ENCODE data around the gene RDX.
"Not testable (repeated sequence)": the region's sequence is repeated elsewhere in the genome, so short reads cannot be mapped to it uniquely, and the experiment has no call there.

RDX gene

GRCh38 chr11:110217936-110218335 is 78.5 kb downstream of the RDX start:
- FAIRE-seq (no peak), DNase-seq (ENCODE audit: insufficient read length) (no peak)
- TF ChIP-seq POLR2AphosphoS5 (IDR thresholded peaks at IDR 0.05; ENCODE audit: low read depth, low read length) (no peak), POLR2A (IDR thresholded peaks at IDR 0.05; ENCODE audit: low read depth, low read length) (no peak), TAF1 (IDR thresholded peaks at IDR 0.05; ENCODE audit: borderline replicate concordance, low read depth, low read length) (no peak)

GRCh38 chr11:110217223-110217877 is 79.1 kb downstream of the RDX start:
- no peak for FAIRE-seq
- TF ChIP-seq TAF1 (IDR thresholded peaks at IDR 0.05; ENCODE audit: borderline replicate concordance, low read depth, low read length): no peak
- no peak for TF ChIP-seq POLR2AphosphoS5 (IDR thresholded peaks at IDR 0.05; ENCODE audit: low read depth, low read length)
- TF ChIP-seq POLR2A (IDR thresholded peaks at IDR 0.05; ENCODE audit: low read depth, low read length): no peak
- DNase-seq (ENCODE audit: insufficient read length): no peak

DNA sequence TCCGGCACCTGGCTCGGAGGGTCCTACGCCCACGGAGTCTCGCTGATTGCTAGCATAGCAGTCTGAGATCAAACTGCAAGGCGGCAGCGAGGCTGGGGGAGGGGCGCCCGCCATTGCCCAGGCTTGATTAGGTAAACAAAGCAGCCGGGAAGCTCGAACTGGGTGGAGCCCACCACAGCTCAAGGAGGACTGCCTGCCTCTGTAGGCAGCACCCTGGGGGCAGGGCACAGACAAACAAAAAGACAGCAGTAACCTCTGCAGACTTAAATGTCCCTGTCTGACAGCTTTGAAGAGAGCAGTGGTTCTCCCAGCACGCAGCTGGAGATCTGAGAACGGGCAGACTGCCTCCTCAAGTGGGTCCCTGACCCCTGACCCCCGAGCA is 87.1 kb downstream of the RDX start:
- FAIRE-seq: not testable (repeated sequence)

DNA sequence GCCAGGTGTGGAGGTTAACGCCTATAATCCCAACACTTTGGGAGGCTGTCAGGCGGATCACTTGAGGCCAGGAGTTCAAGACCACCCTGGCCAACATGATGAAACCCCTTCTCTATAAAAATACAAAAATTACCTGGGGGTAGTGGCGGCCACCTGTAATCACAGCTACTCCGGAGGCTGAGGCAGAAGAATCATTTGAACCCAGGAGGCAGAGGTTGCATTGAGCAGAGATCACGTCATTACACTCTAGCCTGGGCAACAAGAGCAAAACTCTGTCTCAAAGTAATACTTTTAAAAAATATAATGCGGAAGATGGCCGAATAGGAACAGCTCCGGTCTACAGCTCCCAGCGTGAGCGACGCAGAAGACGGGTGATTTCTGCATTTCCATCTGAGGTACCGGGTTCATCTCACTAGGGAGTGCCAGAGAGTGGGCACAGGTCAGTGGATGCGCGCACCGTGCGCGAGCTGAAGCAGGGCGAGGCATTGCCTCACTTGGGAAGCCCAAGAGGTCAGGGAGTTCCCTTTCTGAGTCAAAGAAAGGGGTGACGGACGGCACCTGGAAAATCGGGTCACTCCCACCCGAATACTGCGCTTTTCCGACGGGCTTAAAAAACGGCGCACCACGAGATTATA is 87.6 kb downstream of the RDX start:
- FAIRE-seq; DNase-seq (ENCODE audit: insufficient read length): not testable (repeated sequence)

More for the DNA sequence above, 87.1 kb downstream of the RDX start:
- DNase-seq (ENCODE audit: insufficient read length): not testable (repeated sequence)

- no peak for DNase-seq (ENCODE audit: insufficient read length)
- TF ChIP-seq TAF1 (IDR thresholded peaks at IDR 0.05; ENCODE audit: borderline replicate concordance, low read depth, low read length): no peak
- no peak for FAIRE-seq
Measured at GRCh38 chr11:110207123-110207522, 89.3 kb downstream of the RDX start.

DNA sequence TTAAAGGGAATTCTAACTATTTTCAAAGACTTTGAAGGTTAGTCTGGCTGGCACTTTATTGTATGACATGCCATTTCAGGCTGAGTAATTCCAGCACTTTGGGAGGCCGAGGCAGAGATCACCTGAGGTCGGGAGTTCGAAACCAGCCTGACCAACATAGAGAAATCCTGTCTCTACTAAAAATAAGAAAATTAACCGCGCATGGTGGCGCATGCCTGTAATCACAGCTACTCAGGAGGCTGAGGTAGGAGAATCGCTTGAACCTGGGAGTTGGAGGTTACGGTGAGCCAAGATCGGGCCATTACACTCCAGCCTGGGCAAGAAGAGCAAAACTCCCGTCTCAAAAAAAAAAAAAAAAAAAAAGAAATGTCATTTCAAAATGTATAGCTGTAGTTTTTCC is 95.6 kb downstream of the RDX start:
- FAIRE-seq: no peak
- TF ChIP-seq POLR2A (IDR thresholded peaks at IDR 0.05; ENCODE audit: low read depth, low read length) (no peak), POLR2AphosphoS5 (IDR thresholded peaks at IDR 0.05; ENCODE audit: low read depth, low read length) (no peak), TAF1 (IDR thresholded peaks at IDR 0.05; ENCODE audit: borderline replicate concordance, low read depth, low read length) (no peak)

GRCh38 chr11:110200241-110200640 is 96.2 kb downstream of the RDX start:
- no peak for FAIRE-seq

More for the DNA sequence above, 95.6 kb downstream of the RDX start:
- DNase-seq (ENCODE audit: insufficient read length): no peak

DNA sequence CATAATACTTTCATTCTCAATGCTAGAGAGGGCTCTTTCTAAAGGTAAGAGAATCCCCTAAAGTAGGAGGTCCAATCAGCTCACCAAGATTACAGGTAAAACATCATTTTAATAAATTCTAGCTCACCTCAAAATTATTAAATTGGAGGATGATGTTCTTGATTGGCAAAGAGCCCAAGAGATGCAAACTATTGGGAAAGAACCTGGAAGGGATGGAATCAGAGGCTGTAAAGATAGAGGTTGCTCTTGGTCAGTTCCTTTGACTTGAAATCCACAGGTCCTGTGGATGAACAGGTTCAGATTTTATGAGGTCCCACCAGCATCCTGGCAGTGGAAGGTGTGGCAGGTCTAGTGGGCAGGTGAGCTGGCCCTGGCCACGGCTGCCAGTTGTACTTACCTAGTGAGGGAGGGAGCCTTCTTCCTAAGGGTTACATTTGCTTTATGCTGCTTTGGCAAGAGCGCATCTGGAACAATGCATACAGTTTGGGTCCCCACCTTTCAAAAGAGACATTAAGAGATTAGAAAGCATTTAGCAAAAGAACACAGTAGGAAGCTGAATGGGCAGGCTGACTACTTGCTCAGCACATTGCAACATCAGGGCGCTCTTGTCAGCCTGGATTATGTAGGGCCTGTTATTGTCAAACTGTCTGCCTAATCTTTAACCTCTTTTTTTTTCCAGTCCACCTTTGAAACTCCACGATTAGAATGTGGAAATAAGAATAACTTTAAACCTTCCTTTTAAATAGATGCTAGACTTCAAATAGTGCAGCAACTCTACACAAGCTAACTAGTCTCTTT is 97.0 kb downstream of the RDX start:
- FAIRE-seq (no peak), DNase-seq (ENCODE audit: insufficient read length) (no peak)

More at GRCh38 chr11:110200241-110200640, 96.2 kb downstream of the RDX start:
- no peak for DNase-seq (ENCODE audit: insufficient read length)
- no peak for TF ChIP-seq POLR2A (IDR thresholded peaks at IDR 0.05; ENCODE audit: low read depth, low read length)
- no peak for TF ChIP-seq POLR2AphosphoS5 (IDR thresholded peaks at IDR 0.05; ENCODE audit: low read depth, low read length)
- no peak for TF ChIP-seq TAF1 (IDR thresholded peaks at IDR 0.05; ENCODE audit: borderline replicate concordance, low read depth, low read length)

DNA sequence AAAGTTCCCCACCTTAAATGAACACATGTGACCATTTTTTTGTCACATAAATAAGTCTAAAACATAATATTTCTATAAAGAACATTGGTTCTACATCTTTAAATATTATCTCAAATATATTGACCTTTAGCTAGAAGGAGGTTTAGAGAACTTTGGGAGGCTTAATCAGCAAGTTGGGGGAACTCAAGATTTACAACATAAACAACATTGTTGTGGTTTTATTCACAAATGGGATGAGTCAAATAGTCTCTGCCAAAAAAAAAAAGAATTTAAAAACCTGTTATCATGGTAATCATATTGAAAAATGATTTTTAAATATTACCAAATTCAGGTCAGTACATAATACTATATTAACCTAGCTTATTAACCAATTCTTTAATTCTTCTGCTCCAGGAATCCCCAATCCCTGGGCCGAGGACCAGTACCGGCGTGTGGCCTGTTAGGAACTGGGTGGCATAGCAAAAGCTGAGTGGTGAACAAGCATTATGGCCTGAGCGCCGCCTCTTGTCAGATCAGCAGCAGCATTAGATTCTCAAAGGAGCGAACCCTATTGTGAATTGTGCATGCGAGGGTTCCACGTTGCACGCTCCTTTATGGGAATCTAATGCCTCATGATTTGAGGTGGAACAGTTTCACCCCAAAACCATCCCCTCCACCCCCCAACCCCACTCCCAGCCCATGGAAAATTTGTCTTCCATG is 98.2 kb downstream of the RDX start:
- FAIRE-seq (no peak), DNase-seq (ENCODE audit: insufficient read length) (no peak)
- TF ChIP-seq POLR2AphosphoS5 (IDR thresholded peaks at IDR 0.05; ENCODE audit: low read depth, low read length): no peak
- TF ChIP-seq TAF1 (IDR thresholded peaks at IDR 0.05; ENCODE audit: borderline replicate concordance, low read depth, low read length): no peak
- no peak for TF ChIP-seq POLR2A (IDR thresholded peaks at IDR 0.05; ENCODE audit: low read depth, low read length)

More for the DNA sequence above, 97.0 kb downstream of the RDX start:
- TF ChIP-seq POLR2AphosphoS5 (IDR thresholded peaks at IDR 0.05; ENCODE audit: low read depth, low read length) (no peak), TAF1 (IDR thresholded peaks at IDR 0.05; ENCODE audit: borderline replicate concordance, low read depth, low read length) (no peak), POLR2A (IDR thresholded peaks at IDR 0.05; ENCODE audit: low read depth, low read length) (no peak)

DNA sequence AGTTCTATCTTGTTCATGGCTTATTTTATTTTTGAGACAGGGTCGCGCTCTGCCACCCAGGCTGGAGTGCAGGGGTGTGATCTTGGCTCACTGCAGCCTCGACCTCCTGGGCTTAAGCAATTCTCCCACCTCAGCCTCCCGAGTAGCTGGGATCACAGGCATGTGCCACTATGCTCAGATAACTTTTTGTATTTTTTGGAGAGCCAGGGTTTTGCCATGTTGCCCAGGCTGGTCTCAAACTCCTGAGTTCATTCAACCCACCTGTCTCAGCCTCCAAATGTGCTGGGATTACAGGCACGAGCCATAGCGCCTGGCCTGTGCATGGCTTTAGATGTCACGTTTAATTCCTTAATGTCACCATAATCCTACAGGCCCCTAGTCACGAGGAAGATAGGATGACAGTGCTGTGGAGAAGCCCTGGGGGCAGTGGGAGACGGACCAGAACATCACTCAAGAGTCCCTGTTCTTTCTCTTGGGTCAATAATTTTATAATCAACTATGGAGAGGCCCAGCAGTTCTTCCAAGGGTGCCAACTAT is 99.5 kb downstream of the RDX start:
- DNase-seq (ENCODE audit: insufficient read length): no peak
- FAIRE-seq: no peak
- no peak for TF ChIP-seq POLR2A (IDR thresholded peaks at IDR 0.05; ENCODE audit: low read depth, low read length)
- TF ChIP-seq POLR2AphosphoS5 (IDR thresholded peaks at IDR 0.05; ENCODE audit: low read depth, low read length): no peak
- no peak for TF ChIP-seq TAF1 (IDR thresholded peaks at IDR 0.05; ENCODE audit: borderline replicate concordance, low read depth, low read length)

DNA sequence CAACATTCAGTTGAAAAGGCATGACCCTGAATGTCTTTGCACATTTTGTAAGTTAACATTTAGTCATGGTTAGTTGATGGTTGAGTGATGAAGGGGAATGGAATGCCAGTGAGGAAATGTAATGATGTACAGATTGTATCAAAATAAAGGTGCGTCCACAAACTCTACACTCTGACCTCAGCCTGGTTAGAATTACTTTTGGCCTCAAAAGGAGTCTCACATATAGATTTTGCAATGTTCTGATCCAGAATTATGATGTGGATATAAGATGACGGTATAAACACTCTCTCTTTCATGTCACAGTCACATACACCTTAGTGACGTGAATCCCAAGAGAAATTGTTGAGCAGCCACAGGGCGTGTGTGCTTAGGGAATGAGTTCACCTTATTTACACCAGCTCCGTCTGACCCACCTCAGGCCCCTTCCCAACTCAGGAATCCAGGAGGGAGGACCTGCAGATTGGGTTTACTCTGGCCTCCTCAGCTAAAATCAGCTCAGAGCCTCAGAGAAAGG is 100.1 kb downstream of the RDX start:
- DNase-seq (ENCODE audit: insufficient read length) (no peak), FAIRE-seq (no peak)
- TF ChIP-seq POLR2A (IDR thresholded peaks at IDR 0.05; ENCODE audit: low read depth, low read length): no peak
- no peak for TF ChIP-seq POLR2AphosphoS5 (IDR thresholded peaks at IDR 0.05; ENCODE audit: low read depth, low read length)
- TF ChIP-seq TAF1 (IDR thresholded peaks at IDR 0.05; ENCODE audit: borderline replicate concordance, low read depth, low read length): no peak

GRCh38 chr11:110194211-110194766 is 102.1 kb downstream of the RDX start:
- not testable (repeated sequence) for FAIRE-seq; DNase-seq (ENCODE audit: insufficient read length)

DNA sequence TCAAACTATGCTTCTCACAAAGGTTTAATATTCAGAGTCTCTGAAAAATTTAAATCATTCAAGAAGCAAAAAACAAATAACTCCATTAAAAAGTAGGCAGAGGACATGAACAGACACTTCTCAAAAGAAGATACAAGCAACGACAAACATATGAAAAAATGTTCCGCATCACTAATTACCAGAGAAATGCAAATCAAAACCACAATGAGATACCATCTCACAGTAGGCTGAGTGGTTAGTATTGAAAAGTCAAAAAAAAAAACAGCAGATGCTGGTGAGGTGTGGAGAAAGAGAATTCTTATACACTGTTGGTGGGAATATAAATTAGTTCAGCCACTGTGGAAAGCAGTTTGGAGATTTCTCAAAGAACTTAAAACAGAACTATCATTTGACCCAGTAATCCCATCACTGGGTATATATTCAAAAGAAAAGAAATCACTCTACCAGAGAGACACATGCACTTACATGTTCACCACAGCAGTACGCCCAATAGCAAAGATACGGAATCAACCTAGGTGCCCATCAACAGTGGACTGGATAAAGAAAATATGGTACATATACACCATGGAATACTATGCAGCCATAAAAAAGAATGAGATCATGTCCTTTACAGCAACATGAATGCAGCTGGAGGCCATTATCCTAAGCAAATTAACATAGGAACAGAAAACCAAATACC is 103.7 kb downstream of the RDX start:
- peak; percentile 90 for FAIRE-seq
- not testable (repeated sequence) for DNase-seq (ENCODE audit: insufficient read length)
